ENCODE measurements around the gene RNF11. TPM values are rescaled to one million over a fixed set of nuclear protein-coding genes. Genes with fewer than 3 reads are reported as not detected.

RNF11 gene
- total and polyA plus RNA-seq, 12 donors = 32.6 to 142 (median 117) TPM

DNA sequence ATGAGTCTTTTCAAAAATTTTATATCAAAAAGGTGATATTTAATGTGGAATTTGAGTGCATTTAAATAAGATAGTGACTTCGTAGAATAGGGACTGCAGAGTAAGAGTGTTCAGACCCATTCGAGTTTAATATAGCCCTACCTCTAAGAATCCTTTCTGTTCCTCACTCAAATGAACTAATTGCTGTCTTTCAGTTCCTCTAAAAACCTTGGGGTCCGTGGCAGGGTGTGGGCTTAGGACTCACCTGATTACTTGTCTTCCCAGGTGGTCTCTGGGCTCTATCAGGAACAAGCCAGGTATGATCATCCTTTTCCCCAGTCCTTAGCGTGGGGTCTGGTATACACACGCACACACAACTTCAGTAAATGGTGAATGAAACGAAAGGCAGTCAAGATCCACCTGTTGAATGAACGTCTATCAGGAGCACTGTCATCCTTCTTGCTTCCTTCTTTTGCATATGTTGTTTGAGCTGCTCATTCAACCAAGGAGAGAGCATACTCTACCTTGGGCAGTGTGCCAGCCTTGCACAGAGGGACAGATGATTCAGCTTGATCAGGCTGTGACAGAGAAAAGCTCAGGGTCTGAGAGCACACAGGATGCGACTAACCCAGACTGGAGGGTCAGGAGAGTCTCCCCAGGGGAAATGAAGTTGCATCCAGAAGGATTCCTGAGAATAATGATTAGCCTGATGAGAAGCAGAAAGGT, 1.2 kb upstream of the RNF11 start:
- no peaks in the 10 kb centered on the region for H3K9me3 ChIP-seq (replicated peaks in 1 of 3)
- peak; percentile 89 to 95 (median 92) for DNase-seq
- peak in 1 of 2 donors; percentile 66 for TF ChIP-seq POLR2A (IDR thresholded peaks at IDR 0.05)
- TF ChIP-seq CTCF (IDR thresholded peaks at IDR 0.05) = no peak
- H3K27me3 ChIP-seq = no peaks in the 10 kb centered on the region
- peak overlapping the region; percentile 92 to 98 (median 96) for H3K27ac ChIP-seq
- no peaks in the 10 kb centered on the region for H3K36me3 ChIP-seq (replicated peaks in 1 of 2)
- intact Hi-C loops (cut with DNase I) = loop anchor here in 1 of 2 donors (10.0 kb wide), 1 partner anchor 60 kb away; no protein-coding TSS in a partner anchor
- H3K4me1 ChIP-seq (replicated peaks in 1 of 2) = peaks cover 14 to 37% of the 10 kb centered on the region in 2 donors
- WGBS, 4 donors = 40 to 47% (median 44%) methylated on average over 7 to 8 of the region's 8 CpGs
- peak overlapping the region in 2 of 4 donors; percentile 73 to 95 for H3K4me3 ChIP-seq

GRCh38 chr1:51236531-51237350, 668 bp downstream of the RNF11 start:
- 0 to 1% (median 1%) methylated on average over 16 to 54 of the region's 54 CpGs for WGBS, 4 donors
- Histone ChIP-seq H3K27me3 (no peaks in the 10 kb centered on the region), H3K4me1 (replicated peaks in 1 of 2) (peaks cover 14 to 55% of the 10 kb centered on the region in 2 donors), H3K36me3 (replicated peaks in 1 of 2) (no peaks in the 10 kb centered on the region), H3K4me3 (peak overlapping the region; percentile 68 to 95 (median 83)), H3K27ac (peak overlapping the region; percentile 92 to 98 (median 96)), H3K9me3 (replicated peaks in 1 of 3) (no peaks in the 10 kb centered on the region)
- intact Hi-C loops (cut with DNase I) = loop anchor here in 1 of 2 donors (10.0 kb wide), 1 partner anchor 58 kb away; no protein-coding TSS in a partner anchor
- peak in 1 of 2 donors; percentile 74 for TF ChIP-seq POLR2A (IDR thresholded peaks at IDR 0.05)
- no peak for TF ChIP-seq CTCF (IDR thresholded peaks at IDR 0.05)
- peak; percentile 56 to 76 (median 62) for DNase-seq

DNA sequence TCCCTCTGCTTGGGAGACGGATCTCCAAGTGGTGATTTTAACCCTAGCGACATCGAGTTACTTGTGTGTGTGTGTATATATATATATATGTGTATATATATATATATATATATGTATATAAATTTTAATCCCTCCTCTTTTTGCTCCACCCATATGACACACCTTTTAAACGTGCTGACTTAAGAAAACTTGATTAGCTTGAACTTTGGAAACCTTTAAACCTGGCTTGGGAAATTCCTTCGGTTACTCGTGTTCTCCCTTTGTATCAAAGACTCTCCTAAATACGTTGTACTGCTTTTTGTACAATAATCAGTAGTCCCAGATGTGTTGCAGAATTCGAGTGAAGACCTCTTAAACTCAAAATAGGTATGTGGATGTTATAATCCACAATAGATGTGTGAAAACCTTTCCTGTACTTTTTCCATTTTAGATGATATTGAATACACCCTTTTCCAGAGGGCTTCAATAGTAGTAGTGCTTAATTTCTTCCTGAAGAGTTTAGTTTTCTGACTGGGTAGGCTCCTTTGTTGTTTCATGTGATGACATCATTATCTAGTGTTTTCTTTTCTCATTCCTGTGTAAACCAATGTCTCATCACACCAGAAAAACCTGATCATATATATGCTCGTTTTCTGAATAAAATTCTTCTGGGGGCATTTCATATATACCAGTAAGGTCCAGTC, 1.4 kb downstream of the RNF11 start:
- H3K4me1 ChIP-seq (replicated peaks in 1 of 2) = peaks cover 14 to 63% of the 10 kb centered on the region in 2 donors
- no peak for DNase-seq
- intact Hi-C loops (cut with DNase I) = loop anchor here in 1 of 2 donors (10.0 kb wide), 1 partner anchor 57 kb away; no protein-coding TSS in a partner anchor
- TF ChIP-seq POLR2A (IDR thresholded peaks at IDR 0.05) (no peak), CTCF (IDR thresholded peaks at IDR 0.05) (no peak)
- H3K4me3 ChIP-seq = peak overlapping the region in 3 of 4 donors; percentile 68 to 95 (median 73)
- no peaks in the 10 kb centered on the region for H3K36me3 ChIP-seq (replicated peaks in 1 of 2)
- H3K9me3 ChIP-seq (replicated peaks in 1 of 3) = no peaks in the 10 kb centered on the region
- 2 to 6% (median 4%) methylated on average over 9 of the region's 9 CpGs for WGBS, 4 donors
- peak overlapping the region in 4 of 5 donors; percentile 92 to 98 (median 95) for H3K27ac ChIP-seq
- no peaks in the 10 kb centered on the region for H3K27me3 ChIP-seq
